HG02870 (cell line): ENCODE data around the gene RNF130.

ENCODE experiments used
- ATAC-seq: cut with Tn5 transposase; IDR thresholded peaks from one replicate; pipeline ENCODE4 v1.9.1; 2021; ENCODE audit warnings: mild to moderate bottlenecking, moderate library complexity; ENCODE audit not compliant: unreplicated experiment

The RNF130 gene, protein sequence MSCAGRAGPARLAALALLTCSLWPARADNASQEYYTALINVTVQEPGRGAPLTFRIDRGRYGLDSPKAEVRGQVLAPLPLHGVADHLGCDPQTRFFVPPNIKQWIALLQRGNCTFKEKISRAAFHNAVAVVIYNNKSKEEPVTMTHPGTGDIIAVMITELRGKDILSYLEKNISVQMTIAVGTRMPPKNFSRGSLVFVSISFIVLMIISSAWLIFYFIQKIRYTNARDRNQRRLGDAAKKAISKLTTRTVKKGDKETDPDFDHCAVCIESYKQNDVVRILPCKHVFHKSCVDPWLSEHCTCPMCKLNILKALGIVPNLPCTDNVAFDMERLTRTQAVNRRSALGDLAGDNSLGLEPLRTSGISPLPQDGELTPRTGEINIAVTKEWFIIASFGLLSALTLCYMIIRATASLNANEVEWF

DNA sequence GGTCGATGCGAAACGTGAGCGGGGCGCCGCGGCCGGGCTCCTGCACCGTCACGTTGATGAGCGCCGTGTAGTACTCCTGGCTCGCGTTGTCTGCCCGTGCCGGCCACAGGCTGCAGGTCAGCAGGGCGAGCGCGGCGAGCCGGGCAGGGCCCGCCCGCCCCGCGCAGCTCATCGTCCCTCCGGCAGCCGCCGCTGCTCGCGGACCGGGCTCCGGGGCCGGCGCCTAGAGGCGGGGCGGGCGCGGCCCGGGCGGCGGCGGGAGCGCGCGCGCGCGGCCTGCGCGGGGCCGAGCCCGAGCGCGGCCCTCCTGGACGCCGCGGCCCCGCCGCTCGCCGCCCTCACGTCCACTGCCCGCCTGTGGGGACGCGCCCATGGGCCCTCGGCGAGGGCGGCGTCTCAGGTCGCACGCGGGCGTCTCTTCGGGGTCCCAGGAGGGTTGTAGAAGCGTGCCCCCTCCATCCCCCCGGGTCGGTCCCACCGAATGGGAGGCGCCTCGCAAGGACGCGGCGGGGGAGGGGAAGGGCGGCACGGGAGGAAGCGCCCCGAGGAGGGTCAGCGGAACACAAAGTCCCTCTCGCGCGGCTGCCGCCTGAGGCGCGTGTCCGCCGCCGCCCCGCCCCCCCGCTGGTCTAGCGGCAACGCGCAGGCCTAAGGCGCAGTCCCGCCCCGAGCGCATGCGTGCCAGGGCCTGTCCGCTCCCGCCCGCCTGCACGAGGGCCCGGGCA, at the start of gene RNF130:
Gene RNF130 (minus strand): TSS at position 229 of the 725 bp plus-strand sequence. CDS start 57 bp downstream, at position 172.
- no peak for ATAC-seq

DNA sequence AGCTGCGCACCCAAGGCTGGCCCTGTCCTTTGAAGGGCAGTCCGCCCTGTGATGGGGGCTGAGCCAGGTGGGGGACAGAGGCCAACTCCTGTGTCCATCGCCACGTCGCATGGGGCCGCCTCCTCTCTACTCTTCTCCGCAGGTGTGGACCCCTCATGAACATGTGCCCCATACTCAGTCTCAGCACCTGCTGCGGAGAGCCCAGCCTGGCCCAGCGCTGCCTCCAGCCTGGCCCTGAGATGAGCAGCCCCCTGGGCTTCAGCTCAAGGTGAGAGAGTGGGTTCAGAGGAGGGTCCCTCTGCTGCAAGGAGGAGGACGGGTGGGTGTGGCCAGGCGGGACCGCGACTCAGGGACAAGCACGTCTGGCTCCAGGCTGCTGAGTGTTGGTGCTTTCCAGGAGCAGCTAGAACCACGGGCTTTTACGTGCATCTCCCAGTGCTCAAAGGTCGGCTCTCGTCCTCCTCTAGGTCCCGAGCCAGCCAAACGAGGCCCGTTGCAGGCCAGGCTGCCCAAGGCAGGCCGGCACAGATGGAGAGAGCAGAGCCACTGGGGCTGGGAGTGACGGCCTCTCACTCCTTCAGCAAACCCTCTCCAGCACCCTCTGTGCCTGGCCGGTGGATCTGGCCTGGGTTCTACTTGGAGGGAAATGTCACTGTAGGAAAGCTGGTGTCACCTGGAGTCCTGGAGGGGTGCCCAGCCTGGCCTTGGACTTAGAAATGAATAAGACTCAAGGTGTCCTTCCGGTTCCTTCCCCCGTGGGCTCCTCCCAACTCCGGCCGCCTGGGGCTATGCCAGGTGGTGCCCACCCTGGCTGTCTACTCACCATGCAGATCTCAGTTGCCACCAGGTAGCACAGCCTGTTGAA, 48.9 kb upstream of the RNF130 start:
- ATAC-seq: no peak

DNA sequence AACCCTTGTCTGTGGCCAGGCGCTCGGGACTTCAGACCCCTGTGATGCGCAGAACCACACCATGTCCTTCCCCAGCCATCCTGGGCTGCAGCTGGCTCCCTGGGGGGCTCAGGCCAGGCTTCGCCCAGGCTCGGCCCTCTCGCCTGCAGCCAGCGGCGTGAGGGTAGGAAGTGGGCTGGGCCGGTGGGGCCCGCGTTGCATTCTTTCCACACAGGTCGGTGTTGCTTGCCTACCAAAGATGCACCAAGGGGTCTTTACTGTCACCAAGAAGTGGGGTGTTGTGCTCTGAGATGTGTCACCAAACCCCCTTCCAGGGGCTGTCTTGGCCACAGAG, 48.3 kb upstream of the RNF130 start:
- no peak for ATAC-seq

DNA sequence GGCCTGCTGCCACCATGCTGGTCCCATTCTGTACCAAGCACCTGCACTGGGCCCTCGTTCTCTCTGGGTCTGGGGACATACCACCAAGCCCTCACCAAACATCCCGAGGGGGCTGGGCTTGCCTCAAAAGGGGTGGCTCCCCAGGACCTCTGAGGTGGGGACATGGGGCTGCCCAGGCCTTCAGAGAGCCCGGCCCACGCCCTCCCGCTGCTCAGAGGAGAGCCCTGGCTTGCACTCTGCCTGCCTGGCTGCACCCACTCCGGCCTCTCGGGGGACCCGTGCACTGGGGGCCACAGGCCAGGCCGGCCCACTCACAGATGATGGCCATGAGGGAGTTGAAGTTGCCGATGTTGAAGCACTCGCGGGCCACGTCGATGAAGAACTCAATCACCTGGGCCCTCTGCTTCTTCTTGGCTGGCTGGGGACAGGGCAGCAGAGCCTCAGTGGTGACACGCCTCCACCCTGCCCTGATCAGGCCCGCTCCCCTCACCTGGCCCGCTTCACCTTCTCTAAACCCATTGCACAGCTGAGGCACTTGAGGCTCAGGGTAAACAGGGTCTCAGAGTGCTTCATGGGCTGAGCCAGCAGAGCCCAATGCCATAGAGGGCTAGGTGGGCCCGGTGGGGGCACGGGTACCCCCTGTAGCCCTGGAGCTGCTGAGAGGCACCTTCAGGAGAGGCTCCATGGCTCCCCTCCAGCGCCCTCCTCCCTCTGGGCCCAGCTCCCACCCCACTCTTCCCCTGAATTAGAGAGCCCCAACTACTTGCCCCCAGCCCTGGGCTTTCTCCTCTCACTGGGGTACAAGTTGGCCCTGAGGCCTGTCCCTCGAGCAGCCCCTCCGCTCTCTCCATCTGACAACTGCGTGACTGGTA, 47.7 kb upstream of the RNF130 start:
- ATAC-seq: no peak

DNA sequence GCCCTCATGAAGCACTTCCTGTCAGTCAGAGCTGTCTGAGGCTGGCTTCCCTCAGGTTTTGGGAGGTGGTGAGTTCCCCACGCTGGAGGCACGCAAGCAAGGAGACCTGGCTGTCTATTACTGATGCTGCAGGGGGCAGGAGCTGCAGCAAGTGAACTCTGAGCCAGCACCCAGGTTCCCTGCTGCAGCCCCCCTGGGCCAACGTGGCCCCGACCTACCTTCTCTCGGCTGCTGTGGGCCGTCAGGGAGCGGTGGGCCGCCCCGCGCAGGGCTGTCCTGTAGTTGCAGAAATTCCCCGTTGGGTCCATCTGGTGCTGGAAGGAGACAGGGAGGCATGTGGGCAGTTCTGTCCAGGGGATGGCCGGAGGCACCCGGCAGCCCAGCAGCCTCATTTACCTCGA, 46.8 kb upstream of the RNF130 start:
- no peak for ATAC-seq

DNA sequence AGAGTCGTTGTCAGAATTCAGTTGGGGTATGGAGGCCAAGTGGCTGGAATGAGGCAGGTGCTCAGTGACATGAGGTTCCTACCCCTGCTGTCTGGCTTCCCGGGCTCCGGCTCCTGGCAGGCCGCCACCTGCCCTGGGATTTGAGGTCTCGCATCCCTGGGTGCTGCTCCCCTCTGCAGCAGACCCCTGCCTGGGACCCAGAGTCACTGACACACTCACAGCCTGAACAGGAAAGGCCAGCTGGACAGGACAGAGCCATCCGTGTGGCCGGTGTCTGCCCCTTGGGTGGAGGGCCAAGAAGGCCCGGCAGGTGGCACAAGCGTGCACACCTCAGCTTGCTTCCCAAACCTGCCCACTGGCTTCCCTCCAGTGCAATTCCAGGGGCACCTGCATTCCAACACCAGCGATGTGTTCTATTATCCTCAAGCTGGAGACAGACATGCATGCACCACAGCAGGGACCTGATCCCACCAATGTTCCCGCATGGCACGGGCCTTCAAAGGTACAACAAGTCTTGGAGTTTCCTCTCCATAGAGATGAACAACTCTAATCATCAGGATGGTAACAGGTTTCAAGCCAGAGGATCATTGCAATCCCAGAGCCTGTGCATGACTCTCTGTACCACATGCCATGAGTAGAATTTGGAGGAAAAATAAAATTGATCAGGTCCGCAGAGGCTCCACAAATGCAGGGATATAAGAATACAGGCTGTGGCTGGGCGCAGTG, 45.6 kb upstream of the RNF130 start:
- no peak for ATAC-seq

DNA sequence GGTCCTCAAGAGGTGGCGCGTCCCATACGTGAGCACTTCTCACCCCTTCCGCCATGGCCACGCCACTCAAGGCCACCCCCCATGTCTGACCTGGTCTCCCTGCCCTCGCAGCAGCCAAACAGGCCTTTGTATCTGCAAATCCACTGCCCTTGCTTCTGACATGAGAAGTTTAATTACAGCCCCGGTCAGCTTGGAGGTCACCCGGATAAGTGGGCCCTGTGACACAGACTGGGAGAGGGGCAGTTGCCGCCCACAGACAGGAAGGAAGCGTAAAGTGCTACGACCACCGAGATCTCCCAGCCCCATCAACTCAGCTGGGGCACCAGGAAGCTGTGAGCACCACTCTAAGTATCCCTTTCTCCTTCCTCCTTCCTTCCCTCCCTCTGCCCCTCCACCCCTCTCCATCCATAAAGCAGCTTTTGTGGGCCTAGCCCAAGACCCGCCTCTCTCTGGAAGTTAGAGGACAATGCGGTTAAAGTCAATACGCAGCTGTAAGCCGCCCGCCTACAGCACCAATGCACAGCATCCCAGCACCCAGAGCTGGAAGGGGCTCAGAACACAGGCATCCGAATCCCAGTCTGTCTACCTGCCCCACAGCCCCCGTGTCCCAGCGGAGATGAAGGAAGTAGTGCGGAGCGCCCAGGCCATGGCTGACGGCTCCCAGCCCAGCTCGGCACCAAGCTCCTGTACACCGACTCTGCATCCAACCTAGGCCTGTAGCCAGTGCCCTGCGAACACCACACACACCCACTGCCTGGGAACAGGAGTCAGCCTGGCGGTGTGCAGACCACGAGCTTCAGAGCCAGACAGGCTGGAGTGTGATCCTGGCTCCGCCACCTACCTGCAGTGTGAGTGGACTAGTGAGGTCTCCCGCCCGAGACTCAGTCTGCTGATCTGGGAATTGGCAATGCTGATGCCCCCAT, 44.8 kb upstream of the RNF130 start:
- no peak for ATAC-seq

DNA sequence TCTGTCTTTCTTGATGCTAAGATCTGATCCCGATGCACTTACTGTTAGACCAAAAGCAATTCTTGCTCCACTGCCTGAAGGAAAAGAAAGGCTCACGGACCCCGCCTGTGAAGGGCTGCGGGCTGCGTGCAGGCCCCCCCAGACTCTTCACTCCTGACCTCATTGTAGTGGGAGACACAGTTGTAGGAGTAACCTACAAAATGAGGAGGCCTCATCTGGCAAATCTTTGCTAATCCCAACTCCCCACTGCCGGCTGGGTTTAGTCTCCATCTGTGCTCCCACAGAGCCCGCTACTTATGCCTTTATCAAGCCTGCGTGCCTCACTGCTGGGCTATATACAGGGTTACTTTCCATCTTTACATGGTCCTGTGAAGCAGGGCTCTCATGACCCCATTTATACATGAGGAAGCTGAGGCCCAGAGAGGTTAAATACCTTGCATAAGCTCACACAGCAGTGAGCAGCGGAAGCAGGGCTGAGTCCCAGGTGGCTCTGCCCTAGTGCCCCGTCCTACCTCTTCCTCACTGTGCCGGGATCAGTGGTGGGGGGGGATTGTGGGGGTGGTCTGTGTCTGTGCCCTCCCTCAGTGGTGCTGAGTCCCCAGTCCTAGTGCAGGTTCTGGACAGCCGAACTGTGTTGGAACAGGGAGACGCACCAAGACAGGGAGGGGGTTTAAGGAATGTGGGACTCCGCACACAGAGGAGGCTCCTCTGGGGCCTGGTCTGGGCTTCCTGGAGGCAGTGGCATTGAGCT, 43.9 kb upstream of the RNF130 start:
- no peak for ATAC-seq

DNA sequence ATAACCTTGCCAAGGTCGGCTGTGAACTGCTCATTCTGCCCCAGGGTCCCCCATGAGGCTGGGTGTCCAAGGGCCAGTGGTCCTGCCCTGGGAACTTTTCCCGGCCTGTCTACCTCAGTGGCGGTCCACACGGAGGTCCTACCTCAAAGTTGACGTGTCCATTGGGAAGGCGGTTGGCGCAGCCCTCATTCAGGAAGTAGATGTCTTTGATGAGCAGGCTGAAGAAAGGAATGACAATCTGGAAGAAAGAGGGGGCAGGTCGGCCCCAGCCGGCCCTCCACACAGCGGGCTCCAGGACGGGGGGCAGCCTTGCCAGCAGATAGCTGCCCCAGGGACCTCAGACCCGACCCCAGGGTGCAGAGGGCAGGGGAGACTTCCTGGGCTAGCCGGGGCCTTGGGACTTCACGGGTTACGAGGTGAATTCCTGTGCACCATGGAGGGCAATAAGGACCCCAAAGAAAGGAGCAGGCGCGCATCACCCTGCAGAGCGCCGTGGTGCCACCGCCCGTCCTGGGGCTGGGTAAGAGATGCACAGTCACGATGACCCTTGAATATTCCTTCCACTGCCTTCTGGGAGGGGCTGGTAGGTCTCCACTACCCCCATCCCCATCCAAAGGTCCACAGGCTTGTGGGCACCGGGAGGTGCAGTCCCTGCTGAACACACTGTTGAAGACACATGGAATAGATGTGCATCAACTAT, 42.9 kb upstream of the RNF130 start:
- ATAC-seq: no peak

DNA sequence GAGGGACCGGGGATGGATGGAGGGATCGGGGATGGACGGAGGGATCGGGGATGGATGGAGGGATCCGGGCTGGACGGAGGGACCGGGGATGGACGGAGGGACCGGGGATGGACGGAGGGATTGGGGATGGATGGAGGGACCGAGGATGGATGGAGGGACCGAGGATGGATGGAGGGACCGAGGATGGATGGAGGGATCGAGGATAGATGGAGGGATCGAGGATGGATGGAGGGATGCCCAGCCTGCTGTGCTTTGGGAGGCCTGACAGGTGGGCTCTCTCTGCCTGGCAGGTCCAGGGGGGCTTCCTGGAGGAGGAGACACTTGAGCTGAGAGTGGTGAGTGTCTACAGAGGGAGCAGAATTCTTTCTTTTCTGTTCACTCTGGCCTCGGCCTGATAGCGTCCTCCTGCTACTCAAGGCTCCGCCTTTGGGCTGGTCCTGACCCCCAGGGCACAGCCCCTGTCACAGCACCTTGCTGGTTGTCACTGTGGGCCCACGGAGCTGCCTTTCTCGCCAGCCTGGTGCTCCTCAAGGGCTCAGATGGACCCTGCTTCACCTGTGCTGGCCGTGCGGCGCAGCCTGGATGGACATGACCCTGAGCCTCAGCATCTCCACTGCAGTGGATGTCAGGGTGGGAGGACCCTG, 42.2 kb upstream of the RNF130 start:
- no peak for ATAC-seq

DNA sequence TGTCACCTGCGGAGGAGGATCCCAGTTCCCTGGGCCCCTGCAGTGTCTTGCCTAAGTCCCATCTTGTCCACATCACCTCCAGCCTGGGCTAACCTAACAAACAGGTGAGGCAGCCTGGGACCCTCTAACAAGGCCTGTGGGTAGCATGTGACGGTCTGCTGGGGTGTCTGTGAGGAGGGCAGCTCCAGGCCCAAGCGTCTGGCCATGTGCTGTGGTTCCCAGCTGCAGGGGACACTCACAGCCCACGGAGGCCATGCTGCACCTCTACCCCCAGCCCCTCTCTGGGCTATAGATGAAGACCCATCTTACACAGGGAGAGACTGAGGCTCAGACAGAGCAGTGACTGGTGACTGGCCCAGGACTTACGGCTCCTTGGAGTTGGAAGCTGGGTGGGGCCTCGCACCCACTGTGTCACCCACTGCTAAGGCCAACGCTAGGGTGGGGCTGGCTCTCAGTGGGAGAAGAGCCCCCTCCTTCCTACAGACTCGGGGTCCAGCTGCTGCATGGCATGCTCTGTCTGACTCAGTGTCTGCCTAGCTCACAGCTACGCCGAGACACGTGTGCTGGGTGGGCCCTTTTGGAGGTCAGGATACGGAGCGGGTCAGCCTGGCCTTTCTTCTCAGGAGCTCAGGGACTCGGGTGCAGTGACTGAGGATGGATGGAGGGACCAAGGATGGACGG, 40.8 kb upstream of the RNF130 start:
- no peak for ATAC-seq

DNA sequence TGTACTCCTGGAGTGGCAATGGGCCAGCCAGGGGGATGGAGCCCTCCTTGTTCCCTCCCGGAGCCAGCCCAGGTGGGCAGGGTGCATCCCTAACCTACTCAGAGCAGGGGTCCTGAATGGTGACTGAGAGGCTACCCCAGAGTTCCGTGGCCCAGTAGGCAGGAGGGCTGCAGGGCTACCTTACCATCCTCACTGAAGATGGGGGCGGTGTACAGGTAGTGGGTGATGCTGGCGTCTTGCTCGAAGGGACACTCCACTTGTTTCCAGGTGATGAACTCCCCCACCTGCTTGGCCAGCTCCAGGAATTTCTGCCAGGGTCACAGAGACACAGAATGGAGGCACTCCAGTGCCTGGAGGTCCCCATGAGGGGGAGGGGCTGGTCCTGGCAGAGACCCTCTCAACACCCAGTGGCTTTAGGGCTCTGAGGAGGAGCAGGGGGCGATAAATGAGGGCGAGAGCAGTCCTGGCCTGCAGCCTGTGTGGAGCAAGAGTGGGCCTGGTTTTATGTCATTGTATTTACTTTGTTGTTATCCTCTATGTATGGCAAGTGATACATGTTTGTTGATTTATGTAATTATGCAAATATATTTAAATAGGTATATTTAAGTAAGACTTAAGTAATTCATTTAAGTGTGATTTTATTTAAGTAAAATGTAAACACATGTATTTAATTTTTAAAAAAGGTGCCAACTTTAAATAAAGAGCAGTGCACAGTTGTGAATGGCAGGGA, 39.9 kb upstream of the RNF130 start:
- no peak for ATAC-seq

DNA sequence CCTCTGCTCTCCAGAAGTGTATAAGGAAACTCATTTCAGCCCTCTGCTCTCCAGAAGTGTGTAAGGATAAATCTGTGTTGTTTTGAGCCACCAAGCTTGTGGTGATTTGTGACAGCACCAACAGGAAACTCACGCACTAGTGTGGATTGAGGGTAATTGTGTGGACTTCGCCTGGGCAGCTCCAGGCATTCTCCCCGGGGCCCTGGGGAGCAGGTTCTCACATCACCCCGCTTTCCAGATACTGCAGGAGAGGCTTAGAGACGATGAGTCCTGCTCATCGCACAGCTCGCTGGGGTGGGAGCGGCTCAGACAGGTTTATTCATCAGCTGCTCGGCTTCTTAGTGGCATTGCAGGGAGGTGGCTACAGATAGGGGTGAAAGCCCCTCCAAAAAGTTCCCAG, 38.4 kb upstream of the RNF130 start:
- no peak for ATAC-seq

DNA sequence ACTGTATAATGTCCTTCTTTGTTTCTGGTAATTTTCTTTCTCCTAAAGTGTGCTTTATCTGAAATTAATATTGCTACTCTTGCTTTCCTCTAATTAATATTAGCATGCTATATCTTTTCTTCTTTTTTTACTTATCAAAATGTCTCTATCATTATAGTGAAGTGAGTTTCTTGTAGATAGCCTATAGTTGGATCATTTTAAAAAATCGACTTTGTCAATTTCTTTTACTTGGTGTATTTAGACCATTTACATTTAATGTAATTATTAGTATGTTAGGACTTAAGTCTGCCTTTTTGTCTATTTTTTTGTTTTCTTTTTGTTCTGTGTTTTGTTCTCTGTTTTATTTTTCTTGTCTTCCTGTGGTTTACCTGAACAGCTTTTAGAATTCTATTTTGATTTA, 35.4 kb upstream of the RNF130 start:
- no peak for ATAC-seq

DNA sequence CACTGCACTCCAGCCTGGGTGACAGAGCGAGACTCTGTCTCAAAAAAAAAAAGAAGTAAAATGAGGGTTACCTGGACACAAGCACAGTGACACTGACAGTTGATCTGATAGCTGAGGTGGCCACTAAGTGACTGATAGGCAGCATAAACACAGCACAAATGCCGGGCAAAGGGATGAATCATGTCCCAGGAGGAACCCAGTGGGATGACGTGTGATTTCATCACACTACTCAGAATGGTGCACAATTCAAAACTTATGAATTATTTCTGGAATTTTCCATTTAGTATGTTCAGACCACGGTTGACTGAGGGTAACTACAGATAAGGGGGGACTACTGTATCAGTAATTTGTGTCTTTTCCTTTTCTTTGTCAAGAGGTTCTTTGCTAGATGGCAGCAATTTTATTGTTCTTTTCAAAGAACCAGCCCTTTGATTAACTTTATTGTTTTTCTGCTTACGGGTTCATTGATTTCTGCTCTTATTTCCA, 34.3 kb upstream of the RNF130 start:
- ATAC-seq: no peak

DNA sequence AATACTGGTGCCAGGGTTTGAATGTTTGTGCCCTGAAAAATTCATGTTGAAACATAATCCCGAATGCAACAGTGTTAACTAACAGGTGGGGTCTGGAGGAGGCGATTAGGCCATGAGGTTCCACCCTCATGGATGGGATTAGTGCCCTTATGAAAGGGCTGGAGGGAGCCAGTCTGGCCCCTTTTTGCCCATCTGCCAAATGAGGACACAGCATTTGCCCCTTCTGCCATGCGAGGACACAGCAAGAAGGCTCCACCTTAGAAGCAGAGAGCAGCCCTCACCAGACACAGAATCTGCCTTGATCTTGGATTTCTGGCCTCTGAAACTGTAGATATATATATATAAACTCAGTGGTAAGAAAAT, 32.6 kb upstream of the RNF130 start:
- ATAC-seq: no peak
